Measurements from ENCODE around the gene JPT2. TPM values are rescaled to one million over a fixed set of nuclear protein-coding genes. Genes with fewer than 3 reads are reported as not detected.

JPT2 gene
- total and polyA plus RNA-seq, 2 experiments from 2014 or later = 43.8 to 139 TPM

- Mint-ChIP-seq H3K4me3 (no peak overlapping the region), H3K9me3 (no peaks in the 10 kb centered on the region), H3K27me3 (ENCODE audit: insufficient read depth, low read depth, poor library complexity) (peaks cover 6% of the 10 kb centered on the region), H3K4me1 (no peaks in the 10 kb centered on the region), H3K27ac (no peak overlapping the region; the same call in 1 of the 2 replicates), H3K36me3 (ENCODE audit: low read depth) (peaks cover 92% of the 10 kb centered on the region)
- H2AFZ ChIP-seq = no peak overlapping the region
- no peak for TF ChIP-seq REST (IDR thresholded peaks at IDR 0.05; ENCODE audit: unreplicated experiment)
- no peak for TF ChIP-seq ZNF114 (CRISPR knock-in tag; IDR thresholded peaks at IDR 0.05)
- no peak for TF ChIP-seq STAT1 (IDR thresholded peaks at IDR 0.05; ENCODE audit: unreplicated experiment)
- TF ChIP-seq ETS1 (IDR thresholded peaks at IDR 0.05) = no peak
- no peak for TF ChIP-seq EZH2phosphoT487 (IDR thresholded peaks at IDR 0.05; ENCODE audit: unreplicated experiment)
- no peak for TF ChIP-seq EZH2 (IDR thresholded peaks at IDR 0.05; ENCODE audit: low read depth, unreplicated experiment)
- no peak for TF ChIP-seq CREB1 (CRISPR knock-in tag; IDR thresholded peaks at IDR 0.05; ENCODE audit: low read depth)
- TF ChIP-seq, protein P1, sequence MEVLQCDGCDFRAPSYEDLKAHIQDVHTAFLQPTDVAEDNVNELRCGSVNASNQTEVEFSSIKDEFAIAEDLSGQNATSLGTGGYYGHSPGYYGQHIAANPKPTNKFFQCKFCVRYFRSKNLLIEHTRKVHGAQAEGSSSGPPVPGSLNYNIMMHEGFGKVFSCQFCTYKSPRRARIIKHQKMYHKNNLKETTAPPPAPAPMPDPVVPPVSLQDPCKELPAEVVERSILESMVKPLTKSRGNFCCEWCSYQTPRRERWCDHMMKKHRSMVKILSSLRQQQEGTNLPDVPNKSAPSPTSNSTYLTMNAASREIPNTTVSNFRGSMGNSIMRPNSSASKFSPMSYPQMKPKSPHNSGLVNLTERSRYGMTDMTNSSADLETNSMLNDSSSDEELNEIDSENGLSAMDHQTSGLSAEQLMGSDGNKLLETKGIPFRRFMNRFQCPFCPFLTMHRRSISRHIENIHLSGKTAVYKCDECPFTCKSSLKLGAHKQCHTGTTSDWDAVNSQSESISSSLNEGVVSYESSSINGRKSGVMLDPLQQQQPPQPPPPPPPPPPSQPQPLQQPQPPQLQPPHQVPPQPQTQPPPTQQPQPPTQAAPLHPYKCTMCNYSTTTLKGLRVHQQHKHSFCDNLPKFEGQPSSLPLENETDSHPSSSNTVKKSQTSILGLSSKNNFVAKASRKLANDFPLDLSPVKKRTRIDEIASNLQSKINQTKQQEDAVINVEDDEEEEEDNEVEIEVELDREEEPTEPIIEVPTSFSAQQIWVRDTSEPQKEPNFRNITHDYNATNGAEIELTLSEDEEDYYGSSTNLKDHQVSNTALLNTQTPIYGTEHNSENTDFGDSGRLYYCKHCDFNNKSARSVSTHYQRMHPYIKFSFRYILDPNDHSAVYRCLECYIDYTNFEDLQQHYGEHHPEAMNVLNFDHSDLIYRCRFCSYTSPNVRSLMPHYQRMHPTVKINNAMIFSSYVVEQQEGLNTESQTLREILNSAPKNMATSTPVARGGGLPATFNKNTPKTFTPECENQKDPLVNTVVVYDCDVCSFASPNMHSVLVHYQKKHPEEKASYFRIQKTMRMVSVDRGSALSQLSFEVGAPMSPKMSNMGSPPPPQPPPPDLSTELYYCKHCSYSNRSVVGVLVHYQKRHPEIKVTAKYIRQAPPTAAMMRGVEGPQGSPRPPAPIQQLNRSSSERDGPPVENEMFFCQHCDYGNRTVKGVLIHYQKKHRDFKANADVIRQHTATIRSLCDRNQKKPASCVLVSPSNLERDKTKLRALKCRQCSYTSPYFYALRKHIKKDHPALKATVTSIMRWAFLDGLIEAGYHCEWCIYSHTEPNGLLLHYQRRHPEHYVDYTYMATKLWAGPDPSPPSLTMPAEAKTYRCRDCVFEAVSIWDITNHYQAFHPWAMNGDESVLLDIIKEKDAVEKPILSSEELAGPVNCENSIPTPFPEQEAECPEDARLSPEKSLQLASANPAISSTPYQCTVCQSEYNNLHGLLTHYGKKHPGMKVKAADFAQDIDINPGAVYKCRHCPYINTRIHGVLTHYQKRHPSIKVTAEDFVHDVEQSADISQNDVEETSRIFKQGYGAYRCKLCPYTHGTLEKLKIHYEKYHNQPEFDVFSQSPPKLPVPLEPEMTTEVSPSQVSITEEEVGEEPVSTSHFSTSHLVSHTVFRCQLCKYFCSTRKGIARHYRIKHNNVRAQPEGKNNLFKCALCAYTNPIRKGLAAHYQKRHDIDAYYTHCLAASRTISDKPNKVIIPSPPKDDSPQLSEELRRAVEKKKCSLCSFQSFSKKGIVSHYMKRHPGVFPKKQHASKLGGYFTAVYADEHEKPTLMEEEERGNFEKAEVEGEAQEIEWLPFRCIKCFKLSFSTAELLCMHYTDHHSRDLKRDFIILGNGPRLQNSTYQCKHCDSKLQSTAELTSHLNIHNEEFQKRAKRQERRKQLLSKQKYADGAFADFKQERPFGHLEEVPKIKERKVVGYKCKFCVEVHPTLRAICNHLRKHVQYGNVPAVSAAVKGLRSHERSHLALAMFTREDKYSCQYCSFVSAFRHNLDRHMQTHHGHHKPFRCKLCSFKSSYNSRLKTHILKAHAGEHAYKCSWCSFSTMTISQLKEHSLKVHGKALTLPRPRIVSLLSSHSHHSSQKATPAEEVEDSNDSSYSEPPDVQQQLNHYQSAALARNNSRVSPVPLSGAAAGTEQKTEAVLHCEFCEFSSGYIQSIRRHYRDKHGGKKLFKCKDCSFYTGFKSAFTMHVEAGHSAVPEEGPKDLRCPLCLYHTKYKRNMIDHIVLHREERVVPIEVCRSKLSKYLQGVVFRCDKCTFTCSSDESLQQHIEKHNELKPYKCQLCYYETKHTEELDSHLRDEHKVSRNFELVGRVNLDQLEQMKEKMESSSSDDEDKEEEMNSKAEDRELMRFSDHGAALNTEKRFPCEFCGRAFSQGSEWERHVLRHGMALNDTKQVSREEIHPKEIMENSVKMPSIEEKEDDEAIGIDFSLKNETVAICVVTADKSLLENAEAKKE (CRISPR knock-in tag; IDR thresholded peaks at IDR 0.05) = no peak
- no peak for TF ChIP-seq CTCF (conservative IDR thresholded peaks at IDR 0.05; ENCODE audit: low read depth in 2 of 2)
- TF ChIP-seq NANOG (IDR thresholded peaks at IDR 0.05; ENCODE audit: borderline replicate concordance) = no peak
- no peak for TF ChIP-seq JUNB (IDR thresholded peaks at IDR 0.05; ENCODE audit: unreplicated experiment)
- no peak for TF ChIP-seq POLR2AphosphoS5 (IDR thresholded peaks at IDR 0.05; ENCODE audit: low read depth)
- no peak for TF ChIP-seq ZNF331 (CRISPR knock-in tag; IDR thresholded peaks at IDR 0.05; ENCODE audit: low read depth)
- no peaks in the 10 kb centered on the region for H3K27me3 ChIP-seq (ENCODE audit: insufficient read depth)
- H3K79me2 ChIP-seq (replicated peaks; ENCODE audit: insufficient read depth) = peaks cover 90% of the 10 kb centered on the region
- no peak overlapping the region for H3K27ac ChIP-seq (ENCODE audit: low read depth)
- no peak overlapping the region for H3K4me3 ChIP-seq
- no peak overlapping the region for H3K4me2 ChIP-seq
- peaks cover 76% of the 10 kb centered on the region for H4K20me1 ChIP-seq (replicated peaks; ENCODE audit: insufficient read depth)
- no peaks in the 10 kb centered on the region for H3K9me2 ChIP-seq (ENCODE audit: insufficient read depth)
- no peaks in the 10 kb centered on the region for H3K4me1 ChIP-seq (ENCODE audit: insufficient read depth)
- H3F3A ChIP-seq (replicated peaks; ENCODE audit: low read depth) = no peaks in the 10 kb centered on the region; the same call in 1 of the 2 replicates
- DNase-seq (ENCODE audit: low spot score) (no peak), ATAC-seq (no peak)
- H3K36me3 ChIP-seq (ENCODE audit: insufficient read depth) = peaks cover 79% of the 10 kb centered on the region
These were observed 13.9 kb downstream of the JPT2 start for GRCh38 chr16:1691956-1692355.
